HepG2 (cell line): Measurements from ENCODE around the gene BCL2A1. TPM values are rescaled to one million over a fixed set of nuclear protein-coding genes. Genes with fewer than 3 reads are reported as not detected.

Experiments
- CCDC6 ChIP-seq: sonication (generic); formaldehyde crosslinking; IDR thresholded peaks from 2 replicates; pipeline ENCODE4 v1.8.1; 2022; ENCODE audit warnings: mild to moderate bottlenecking, missing genetic modification reagents, moderate library complexity
- DBP ChIP-seq: sonication (generic); formaldehyde crosslinking; IDR thresholded peaks from 2 replicates; pipeline ENCODE4 v1.4.0; 2020; ENCODE audit warnings: missing genetic modification reagents; ENCODE audit errors: not compliant biosample characterization
- EED ChIP-seq: sonication (generic); formaldehyde crosslinking; IDR thresholded peaks from 2 replicates; pipeline ENCODE4 v1.5.0; 2020; ENCODE audit warnings: mild to moderate bottlenecking, missing genetic modification reagents
- FOXO4 ChIP-seq: sonication (generic); formaldehyde crosslinking; conservative IDR thresholded peaks from 2 replicates; pipeline ENCODE4 v1.8.1; 2023; ENCODE audit warnings: missing genetic modification reagents
- ISL2 ChIP-seq: sonication (generic); formaldehyde crosslinking; IDR thresholded peaks from 2 replicates; pipeline ENCODE4 v1.5.0; 2020; ENCODE audit warnings: missing genetic modification reagents
- KAT7 ChIP-seq: IDR thresholded peaks from 2 replicates; pipeline ENCODE4 v1.6.1; 2018; ENCODE audit warnings: borderline replicate concordance, missing compliant biosample characterization
- MAX ChIP-seq: IDR thresholded peaks from 2 replicates; pipeline ENCODE4 v1.6.1; 2012; ENCODE audit warnings: inconsistent platforms
- MBD4 ChIP-seq: IDR thresholded peaks from 2 replicates; pipeline ENCODE4 v1.6.1; 2012; ENCODE audit warnings: low read length, inconsistent platforms, borderline replicate concordance
- MIER3 ChIP-seq: IDR thresholded peaks from 2 replicates; pipeline ENCODE4 v1.6.1; 2016; ENCODE audit warnings: missing compliant biosample characterization, borderline replicate concordance
- MTF1 ChIP-seq: sonication (generic); formaldehyde crosslinking; IDR thresholded peaks from 2 replicates; pipeline ENCODE4 v1.5.0; 2020; ENCODE audit warnings: missing genetic modification reagents
- MXI1 ChIP-seq: IDR thresholded peaks from 3 replicates; pipeline ENCODE4 v1.6.1; 2012; ENCODE audit warnings: low read depth, low read length, inconsistent platforms, borderline replicate concordance
- MYNN ChIP-seq: sonication (generic); formaldehyde crosslinking; IDR thresholded peaks from 2 replicates; pipeline ENCODE4 v1.4.0; 2020; ENCODE audit warnings: mild to moderate bottlenecking, low read depth, missing genetic modification reagents
- NFATC3 ChIP-seq: sonication (generic); formaldehyde crosslinking; IDR thresholded peaks from 2 replicates; pipeline ENCODE4 v1.5.1; 2020; ENCODE audit warnings: mild to moderate bottlenecking, missing genetic modification reagents
- NKX3-1 ChIP-seq: sonication (generic); formaldehyde crosslinking; IDR thresholded peaks from 2 replicates; pipeline ENCODE4 v1.5.0; 2020; ENCODE audit warnings: missing genetic modification reagents
- NRL ChIP-seq: sonication (generic); formaldehyde crosslinking; IDR thresholded peaks from 2 replicates; pipeline ENCODE4 v1.5.0; 2020; ENCODE audit warnings: missing genetic modification reagents, mild to moderate bottlenecking, moderate library complexity, borderline replicate concordance
- PBX2 ChIP-seq: IDR thresholded peaks from 2 replicates; pipeline ENCODE4 v1.6.1; 2016; ENCODE audit warnings: control low read depth
- PCBP1 ChIP-seq: fragments of 200-400 bp; formaldehyde crosslinking; IDR thresholded peaks from 2 replicates; pipeline ENCODE4 v1.6.1; 2017; ENCODE audit warnings: mild to moderate bottlenecking, low read depth, low read length, borderline replicate concordance
- REL ChIP-seq: sonication (generic); formaldehyde crosslinking; conservative IDR thresholded peaks from 2 replicates; pipeline ENCODE4 v1.8.0; 2022; ENCODE audit warnings: mild to moderate bottlenecking, missing genetic modification reagents, moderate library complexity
- ZNF18 ChIP-seq: sonication (generic); formaldehyde crosslinking; IDR thresholded peaks from 2 replicates; pipeline ENCODE4 v1.8.0; 2022; ENCODE audit warnings: mild to moderate bottlenecking, missing genetic modification reagents; ENCODE audit not compliant: insufficient replicate concordance
- ZNF230 ChIP-seq: sonication (generic); formaldehyde crosslinking; IDR thresholded peaks from 2 replicates; pipeline ENCODE4 v1.4.0; 2020; ENCODE audit warnings: mild to moderate bottlenecking, missing genetic modification reagents
- ZNF354B ChIP-seq: sonication (generic); formaldehyde crosslinking; IDR thresholded peaks from 2 replicates; pipeline ENCODE4 v1.8.0; 2022; ENCODE audit warnings: mild to moderate bottlenecking, missing genetic modification reagents
- ZNF530 ChIP-seq: sonication (generic); formaldehyde crosslinking; IDR thresholded peaks from 2 replicates; pipeline ENCODE4 v1.5.0; 2020; ENCODE audit warnings: low read depth, mild to moderate bottlenecking, missing genetic modification reagents
- ZNF550 ChIP-seq: sonication (generic); formaldehyde crosslinking; IDR thresholded peaks from 2 replicates; pipeline ENCODE4 v1.4.0; 2020; ENCODE audit warnings: mild to moderate bottlenecking, missing genetic modification reagents, borderline replicate concordance
- ZNF589 ChIP-seq: sonication (generic); formaldehyde crosslinking; conservative IDR thresholded peaks from 2 replicates; pipeline ENCODE4 v1.8.0; 2022; ENCODE audit warnings: mild to moderate bottlenecking, moderate library complexity, missing genetic modification reagents
- ZNF75D ChIP-seq: sonication (generic); formaldehyde crosslinking; IDR thresholded peaks from 2 replicates; pipeline ENCODE4 v1.8.1; 2023; ENCODE audit warnings: missing genetic modification reagents, mild to moderate bottlenecking, borderline replicate concordance
- ZNF891 ChIP-seq: sonication (generic); formaldehyde crosslinking; IDR thresholded peaks from 2 replicates; pipeline ENCODE4 v1.5.0; 2020; ENCODE audit warnings: mild to moderate bottlenecking, missing genetic modification reagents
- polyA plus RNA-seq, 8 experiments: library from polyadenylated mRNA; depleted of rRNA in 3 of 8; stranded (reverse) in 7 of 8; unstranded in 1 of 8; fragments of >200 nt; fragmentation: Illumina TruSeq in 4 of 8; extraction: Trizol in 4 of 8; gene quantifications; 2 replicates each; pipeline versions ENCODE4 v1.2.1 to v1.2.3, GENCODE V29; 2011 to 2016; ENCODE audit warnings: low read depth in 4 of 8, missing spikeins in 1 of 8, mixed read lengths in 1 of 8; ENCODE audit not compliant: insufficient read depth in 1 of 8
- total RNA-seq, 5 experiments: library from RNA; depleted of rRNA; stranded (reverse); fragments of >200 nt; fragmentation: Illumina TruSeq; extraction: Trizol; gene quantifications; 2 replicates each; pipeline ENCODE4 v1.2.3, GENCODE V29; 2016; ENCODE audit warnings: low read depth in 1 of 5

The BCL2A1 gene
- total and polyA plus RNA-seq, 2 of the 13 experiments (the other 11 are each of a cell fraction or from before 2014, with no cell fraction given): 0.08 to 0.31 TPM

- TF ChIP-seq ZNF18 (CRISPR knock-in tag) (peak; percentile 36), KAT7 (CRISPR knock-in tag) (peak; percentile 55; the same call in 1 of the 2 replicates), NFATC3 (CRISPR knock-in tag) (no peak), ZNF75D (CRISPR knock-in tag) (no peak), DBP (CRISPR knock-in tag) (peak; percentile 36), ZNF891 (CRISPR knock-in tag) (no peak), MXI1 (peak; percentile 81; the same call in 2 of the 3 replicates), EED (CRISPR knock-in tag) (0 out of 2 replicates have a peak, but pooled peaks have one; percentile 9), ZNF530 (no peak), NRL (CRISPR knock-in tag) (no peak; the same call in 1 of the 2 replicates), ZNF550 (CRISPR knock-in tag) (no peak), ZNF354B (CRISPR knock-in tag) (no peak), CCDC6 (0 out of 2 replicates have a peak, but pooled peaks have one; percentile 20), MTF1 (CRISPR knock-in tag) (no peak), FOXO4 (CRISPR knock-in tag) (no peak), MYNN (CRISPR knock-in tag) (no peak), PBX2 (no peak), PCBP1 (0 out of 2 replicates have a peak, but pooled peaks have one; percentile 71), MIER3 (no peak), MBD4 (no peak), NKX3-1 (CRISPR knock-in tag) (no peak), ZNF589 (CRISPR knock-in tag) (no peak), ISL2 (peak; percentile 61), MAX (peak; percentile 39; the same call in 1 of the 2 replicates), ZNF230 (CRISPR knock-in tag) (no peak), REL (CRISPR knock-in tag) (0 out of 2 replicates have a peak, but pooled peaks have one; percentile 12)
Observed at GRCh38 chr15:79923515-79924169, 47.4 kb downstream of the BCL2A1 start (continued).
